ENCODE results near the gene PTPN9.
A peak's percentile ranks its signal among the peaks of the same experiment; 100 is the strongest.
"Not testable (repeated sequence)": the region's sequence is repeated elsewhere in the genome, so short reads cannot be mapped to it uniquely, and the experiment has no call there.

PTPN9 gene

DNA sequence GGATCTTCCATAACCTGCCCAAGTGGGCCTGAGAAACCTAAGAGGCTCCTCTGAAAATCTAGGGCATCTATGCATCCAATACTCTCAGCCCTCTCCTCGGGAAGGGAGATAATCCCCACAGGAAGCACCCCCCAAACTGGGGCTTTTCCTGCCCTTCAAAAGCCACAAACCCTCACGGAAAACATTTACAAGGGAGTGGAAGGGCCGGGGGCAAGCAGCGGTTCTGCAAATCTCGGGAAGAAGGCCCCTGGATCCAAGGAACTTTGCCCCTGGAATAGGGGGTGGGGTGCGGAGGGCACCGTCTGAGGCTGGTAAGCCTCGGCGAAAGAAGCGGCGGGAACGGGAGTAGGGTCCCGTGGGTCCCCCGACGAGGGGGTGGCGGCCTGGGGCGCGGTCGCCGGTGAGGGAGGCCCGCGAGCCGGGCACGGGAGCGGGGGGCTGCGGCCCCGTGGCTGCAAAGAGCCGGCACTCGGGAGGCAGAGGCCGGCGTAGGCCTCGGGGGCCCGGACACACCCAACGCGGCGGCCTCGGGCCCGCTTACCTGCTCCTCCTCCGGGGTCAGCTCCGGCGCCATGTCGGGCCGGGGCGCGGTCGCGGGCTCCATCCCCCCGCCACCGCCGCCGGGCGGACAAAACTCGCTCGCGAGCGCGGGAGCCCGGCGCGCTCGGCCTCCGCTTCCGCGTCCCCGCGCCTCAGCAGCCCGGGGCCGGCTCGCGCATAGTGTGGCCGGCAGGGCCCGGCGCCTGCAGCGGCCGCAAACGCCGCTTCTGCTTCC, 755 bp downstream of the PTPN9 start:
- peak; percentile 62 for DNase-seq

DNA sequence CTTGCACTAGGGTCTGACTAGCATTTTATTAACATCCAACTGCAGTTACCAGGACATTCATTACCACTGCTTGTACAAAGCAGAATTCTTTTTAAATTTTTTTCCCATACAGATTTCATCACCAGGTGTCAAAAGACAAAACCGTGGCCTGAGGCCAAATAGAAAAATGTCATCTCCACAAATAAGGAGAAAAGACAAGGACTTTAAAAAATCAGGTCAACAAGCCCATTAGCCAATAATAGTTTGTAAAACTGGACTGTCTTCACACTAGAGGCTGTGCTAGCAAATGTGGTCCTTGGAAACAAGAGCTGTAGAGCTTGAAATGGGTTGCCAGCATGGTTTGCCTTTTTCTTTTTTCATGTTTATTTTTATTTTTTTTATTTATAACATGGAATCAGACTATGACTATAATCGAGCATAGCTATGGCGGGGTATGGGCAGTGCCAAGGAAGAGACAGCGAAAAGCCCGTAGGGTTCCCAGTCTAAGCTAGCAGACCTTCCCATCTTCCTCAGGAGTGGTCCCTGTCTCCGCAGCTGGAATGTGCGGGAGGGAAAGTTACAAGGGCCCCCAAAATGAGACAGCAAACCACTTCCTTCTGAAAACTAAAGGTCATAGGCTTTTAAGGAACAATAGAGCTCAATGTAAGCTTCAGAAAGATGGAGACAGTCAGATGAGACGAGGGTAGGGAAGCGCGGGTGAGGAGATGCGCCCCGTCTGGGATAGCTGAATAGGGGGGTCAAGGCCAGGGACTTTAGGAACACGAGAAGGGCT, 1.5 kb downstream of the PTPN9 start:
- peak; percentile 13 for DNase-seq

DNA sequence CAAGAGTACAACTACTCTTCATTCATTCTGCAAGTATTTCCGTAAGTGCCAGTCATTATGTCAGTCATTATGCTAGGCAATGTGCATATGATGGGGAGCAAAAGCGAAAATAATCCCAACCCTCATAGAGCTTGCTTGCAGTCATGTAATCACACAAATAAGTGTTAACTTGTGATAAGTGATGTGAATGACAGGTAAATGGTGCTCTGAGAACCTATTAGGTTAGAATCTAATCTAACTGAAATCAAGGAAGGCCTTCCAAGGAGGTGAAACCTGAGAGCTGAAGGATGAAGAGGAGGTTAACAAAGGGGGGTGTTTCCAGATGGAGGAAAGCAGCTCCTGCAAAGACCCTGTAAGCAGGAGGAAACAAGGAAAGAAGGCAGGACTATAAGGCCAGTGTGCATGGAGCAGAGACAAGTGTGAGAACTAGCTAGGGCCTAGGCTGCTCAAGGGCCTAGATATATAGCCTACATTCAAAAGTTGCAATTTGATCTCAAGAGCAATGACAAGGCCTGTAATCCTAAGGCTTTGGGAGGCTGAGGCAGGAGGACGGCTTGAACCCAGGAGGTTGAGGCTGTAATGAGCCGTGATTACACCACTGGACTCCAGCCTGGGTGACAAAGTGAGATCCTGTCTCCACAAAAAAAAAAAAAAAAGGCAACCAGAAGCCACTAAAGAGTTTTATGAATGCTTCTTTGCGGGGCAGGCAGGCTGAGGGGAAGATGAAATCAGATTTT, 5.3 kb downstream of the PTPN9 start:
- DNase-seq = no peak

DNA sequence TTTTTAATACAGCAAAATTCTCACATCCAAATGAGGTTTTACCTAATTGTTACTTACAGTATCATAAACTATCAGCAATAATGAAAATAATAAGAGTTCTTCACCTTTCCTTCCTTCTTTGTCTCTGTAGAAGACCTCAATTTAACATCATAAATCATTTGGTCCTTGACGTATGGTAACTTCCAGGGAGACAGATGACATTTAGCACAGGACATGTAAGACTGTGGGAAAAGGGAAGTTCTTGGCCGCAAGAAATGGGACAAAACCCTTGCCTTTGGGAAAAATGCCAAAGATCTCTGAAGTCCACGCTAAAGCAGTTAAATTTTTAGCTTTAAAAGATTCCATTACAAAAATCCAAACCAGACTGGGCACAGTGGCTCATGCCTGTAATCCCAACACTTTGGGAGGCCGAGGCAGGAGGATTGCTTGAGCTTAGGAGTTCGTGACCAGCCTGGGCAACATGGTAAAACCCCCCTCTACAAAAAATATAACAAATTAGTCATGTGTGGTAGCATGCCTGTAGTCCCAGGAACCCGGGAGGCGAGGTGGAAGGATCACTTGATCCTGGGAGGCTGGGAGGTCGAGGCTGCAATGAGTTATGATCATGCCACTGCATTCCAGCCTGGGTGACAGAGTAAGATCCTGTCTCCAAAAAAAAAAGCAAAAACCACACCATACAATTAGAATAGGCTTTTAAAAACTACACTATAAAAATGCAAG, 8.8 kb downstream of the PTPN9 start:
- no peak for DNase-seq

DNA sequence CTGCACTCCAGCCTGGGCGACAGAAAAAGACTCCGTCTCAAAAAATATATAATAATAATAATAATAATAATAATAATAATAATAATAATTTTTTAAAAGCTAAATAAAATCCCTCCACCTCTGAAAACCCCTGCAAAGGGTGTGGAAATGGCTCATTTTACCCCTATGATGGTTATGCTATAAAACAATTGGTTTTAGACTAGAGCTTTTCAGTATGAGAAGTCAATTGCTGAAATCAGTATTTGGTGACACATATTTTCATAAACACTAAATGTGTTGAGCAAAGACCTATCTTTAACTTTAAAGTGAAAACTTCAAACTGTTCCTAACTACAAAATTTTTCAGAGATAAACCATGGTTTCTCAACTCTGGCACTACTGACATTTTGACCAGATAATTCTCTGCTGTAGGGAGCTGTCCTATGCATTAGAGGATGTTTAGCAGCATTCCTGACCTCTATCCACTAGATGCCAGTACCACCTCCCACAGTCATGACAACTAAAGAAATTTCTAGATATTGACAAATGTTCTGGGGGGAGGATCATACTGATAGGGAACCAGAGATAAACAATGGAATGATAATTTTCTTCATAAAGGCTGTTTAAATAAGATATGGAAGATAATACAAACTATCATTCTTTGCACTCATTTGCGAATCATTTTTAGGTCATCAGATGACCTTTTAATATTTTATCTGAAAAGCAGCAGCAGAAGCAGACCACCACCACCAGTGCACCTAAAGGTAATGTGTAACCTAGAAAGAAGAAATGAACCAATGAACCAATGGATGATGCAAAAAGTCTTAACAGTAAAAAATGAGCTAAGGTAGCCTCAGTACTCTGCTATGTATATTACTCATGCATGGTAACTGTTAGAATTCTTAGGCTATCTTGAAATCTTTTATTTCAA, 13.8 kb downstream of the PTPN9 start:
- DNase-seq = no peak

DNA sequence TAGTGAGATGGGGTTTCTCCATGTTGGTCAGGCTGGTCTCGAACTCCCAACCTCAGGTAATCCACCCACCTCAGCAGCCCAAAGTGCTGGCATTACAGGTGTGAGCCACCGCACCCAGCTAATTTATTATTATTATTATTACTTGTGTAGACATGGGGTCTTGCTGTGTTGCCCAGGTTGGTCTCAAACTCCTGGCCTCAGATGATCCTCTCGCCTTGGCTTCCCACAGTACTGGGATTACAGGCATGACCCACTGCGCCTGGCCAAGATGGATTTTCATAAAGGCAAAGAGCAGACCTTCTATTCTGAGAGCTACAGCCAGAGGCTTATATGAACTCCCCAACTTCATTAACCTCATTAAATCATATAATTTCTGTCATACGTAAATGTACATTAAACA, 17.2 kb downstream of the PTPN9 start:
- no peak for DNase-seq

DNA sequence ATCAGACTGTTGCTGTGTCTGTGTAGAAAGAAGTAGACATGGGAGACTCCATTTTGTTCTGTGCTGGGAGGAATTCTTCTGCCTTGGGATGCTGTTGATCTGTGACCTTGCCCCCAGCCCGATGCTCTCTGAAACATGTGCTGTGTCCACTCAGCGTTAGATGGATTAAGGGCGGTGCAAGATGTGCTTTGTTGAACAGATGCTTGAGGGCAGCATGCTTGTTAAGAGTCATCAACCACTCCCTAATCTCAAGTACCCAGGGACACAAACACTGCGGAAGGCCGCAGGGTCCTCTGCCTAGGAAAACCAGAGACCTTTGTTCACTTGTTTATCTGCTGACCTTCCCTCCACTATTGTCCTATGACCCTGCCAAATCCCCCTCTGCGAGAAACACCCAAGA, 19.8 kb downstream of the PTPN9 start:
- DNase-seq = peak; percentile 62

DNA sequence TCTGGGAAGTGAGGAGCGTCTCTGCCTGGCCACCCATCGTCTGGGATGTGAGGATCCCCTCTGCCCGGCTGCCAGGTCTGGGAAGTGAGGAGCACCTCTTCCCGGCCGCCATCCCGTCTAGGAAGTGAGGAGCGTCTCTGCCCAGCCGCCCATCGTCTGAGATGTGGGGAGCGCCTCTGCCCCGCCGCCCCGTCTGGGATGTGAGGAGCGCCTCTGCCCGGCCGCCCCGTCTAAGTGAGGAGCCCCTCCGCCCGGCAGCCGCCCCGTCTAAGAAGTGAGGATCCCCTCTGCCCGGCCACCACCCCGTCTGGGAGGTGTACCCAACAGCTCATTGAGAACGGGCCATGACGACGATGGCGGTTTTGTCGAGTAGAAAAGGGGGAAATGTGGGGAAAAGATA, 20.2 kb downstream of the PTPN9 start:
- not testable (repeated sequence) for DNase-seq

DNA sequence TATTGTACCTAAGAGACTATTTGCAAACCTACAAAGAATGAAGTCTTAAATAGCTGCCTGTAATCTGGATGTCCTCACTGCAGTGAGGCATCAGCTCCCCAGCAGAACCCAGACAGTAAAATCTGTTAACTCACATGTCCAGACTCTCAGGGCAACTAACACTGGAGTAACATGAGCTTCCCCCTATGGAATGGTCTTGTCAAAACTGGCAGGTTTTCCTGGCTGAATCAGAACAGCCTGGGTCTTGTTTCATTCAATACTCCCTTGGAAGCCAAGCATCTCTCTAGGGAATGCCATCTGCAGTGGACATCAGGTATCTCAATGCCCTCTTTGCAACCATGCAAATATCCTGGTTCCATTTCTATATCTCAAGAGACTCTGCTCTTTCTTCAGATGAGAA, 24.4 kb downstream of the PTPN9 start:
- no peak for DNase-seq

DNA sequence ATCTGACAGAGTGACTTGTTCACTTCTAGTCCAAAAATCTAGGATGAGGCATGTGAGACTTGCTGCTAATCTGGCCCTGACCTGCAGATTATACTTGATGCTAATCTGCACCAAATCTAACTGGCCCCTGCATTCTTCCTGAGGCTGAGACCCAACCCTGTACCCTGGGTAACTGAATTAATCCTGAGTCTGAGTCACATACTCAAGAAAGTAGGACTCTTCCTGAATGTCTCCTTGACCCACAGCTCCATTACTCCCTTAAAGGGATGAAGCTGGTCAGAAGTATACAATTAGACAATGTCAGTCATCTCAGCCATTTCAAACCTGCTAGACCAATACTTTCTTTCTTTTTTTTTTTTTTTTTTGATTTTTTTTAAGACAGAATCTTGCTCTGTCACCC, 25.5 kb downstream of the PTPN9 start:
- no peak for DNase-seq

DNA sequence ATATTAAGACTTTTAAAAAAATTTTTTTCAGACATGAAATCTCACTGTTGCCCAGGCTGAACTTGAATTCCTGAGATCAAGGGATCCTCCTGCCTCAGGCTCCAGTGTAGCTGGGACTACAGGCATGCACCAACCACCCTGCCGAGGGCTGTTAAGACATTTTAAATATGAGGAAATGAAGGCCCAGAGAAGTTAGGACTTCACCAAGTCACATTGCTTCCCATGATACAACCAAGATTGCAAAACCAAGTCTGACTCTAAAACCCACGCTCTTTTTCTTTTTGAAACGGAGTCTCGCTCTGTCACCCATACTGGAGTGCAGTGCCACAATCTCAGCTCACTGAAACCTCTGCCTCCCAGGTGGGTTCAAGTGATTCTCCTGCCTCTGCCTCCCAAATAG, 28.0 kb downstream of the PTPN9 start:
- no peak for DNase-seq

DNA sequence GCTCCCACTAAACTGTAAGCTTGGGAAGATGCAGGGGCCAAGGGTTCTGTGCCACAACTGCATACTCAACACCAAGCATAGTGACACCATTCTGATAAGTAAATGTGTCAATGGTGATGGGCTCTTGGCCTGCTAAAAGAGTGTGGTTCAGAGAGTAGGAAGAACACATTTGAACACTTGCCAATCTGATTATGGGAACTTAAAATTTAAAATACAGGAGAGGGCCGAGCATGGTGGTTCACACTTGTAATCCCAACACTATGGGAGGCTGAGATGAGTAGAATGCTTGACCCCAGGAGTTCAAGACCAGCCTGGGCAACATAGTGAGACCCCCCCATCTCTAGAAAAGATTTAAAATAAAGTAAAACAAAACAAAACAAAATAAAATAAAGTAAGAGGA, 34.1 kb downstream of the PTPN9 start:
- no peak for DNase-seq

DNA sequence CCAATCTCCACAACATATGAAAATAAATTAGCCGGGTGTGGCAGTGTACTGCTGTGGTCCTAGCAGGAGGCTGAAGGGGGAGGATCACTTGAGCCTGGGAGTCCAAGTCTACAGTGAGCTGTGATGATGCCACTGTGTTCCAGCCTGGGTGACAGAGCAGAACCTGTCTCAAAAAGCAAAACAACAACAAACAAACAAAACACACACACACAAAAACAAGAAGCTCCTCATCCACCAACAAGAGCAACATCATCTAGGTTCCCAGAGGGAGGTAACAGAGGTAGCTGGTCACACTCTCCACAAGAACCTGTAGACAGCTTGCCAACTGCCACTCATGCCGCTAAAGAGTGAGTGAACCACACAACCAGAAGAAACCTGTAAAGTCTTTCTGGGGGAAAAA, 34.8 kb downstream of the PTPN9 start:
- DNase-seq = peak; percentile 66

DNA sequence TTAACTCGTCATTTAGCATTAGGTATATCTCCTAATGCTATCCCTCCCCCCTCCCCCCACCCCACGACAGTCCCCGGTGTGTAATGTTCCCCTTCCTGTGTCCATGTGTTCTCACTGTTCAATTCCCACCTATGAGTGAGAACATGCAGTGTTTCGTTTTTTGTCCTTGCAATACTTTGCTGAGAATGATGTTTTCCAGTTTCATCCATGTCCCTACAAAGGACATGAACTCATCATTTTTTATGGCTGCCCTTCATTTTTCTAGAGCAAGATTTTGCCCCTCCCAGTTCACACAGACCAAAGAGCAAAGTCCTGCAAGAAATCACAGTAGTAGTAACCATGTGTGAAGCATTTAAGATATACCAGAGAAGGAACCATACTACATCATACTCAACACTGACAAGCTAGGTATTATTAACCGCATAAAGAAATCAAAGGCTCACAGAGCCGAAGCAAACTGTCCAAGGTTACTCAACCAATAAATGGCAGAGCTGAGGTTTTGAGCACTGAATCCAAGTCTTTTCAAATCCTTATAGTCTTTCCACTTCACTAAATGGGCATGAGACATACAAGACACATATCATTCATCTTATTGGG, 36.1 kb downstream of the PTPN9 start:
- DNase-seq = not testable (repeated sequence)

DNA sequence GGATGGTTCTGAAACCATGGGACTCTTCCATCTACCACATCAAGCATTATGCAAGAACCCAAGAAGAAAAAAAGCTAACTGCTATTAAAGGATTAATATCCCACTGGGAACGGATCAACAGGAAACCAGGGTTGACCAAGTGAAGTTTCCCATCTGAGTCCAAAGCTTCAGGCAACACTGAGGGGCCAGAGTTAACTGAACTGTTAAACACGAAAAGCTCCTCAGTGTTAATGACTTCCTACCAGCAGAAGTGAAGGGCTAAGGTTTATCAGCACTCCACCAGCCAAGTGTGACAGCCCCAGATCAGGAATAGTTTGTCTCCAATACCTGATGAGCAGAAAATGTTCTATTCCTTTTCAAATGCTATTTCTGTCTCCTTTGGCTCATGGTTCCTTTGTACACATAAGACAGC, 36.7 kb downstream of the PTPN9 start:
- DNase-seq = no peak

DNA sequence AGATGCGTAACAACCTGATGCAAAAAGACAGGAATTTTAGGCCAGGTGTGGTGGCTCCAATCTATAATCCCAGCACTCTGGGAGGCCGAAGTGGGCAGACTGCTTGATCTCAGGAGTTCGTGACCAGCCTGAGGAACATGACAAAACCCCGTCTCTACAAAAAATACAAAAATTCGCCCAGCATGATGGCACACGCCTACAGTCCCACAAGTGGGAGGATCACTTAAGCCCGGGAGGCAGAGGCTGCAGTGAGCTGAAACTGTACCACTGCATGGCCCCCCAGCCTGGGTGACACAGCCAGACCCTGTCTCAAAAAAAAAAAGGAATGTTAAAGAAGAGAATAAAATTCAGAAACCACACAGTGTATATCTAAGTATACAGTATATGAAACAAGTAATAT, 40.7 kb downstream of the PTPN9 start:
- DNase-seq = no peak

DNA sequence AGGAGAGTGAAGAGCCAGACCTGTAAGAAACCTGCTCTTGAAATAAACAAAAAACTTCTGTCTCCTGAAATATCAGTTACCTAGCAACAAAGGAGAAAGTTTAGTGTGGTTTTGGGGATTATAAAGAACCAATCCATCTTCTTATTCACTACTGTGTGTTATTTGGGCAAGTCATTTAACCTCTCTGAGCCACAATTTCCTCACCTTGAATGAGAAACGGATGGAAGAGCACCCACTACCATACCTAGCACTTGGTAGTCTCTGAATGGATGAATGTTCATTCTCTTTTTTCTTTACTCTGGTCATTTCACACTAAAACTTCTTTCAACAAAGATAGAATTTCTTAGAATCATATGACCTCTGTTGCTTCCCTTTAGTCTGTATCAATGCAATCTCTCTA, 45.2 kb downstream of the PTPN9 start:
- no peak for DNase-seq

DNA sequence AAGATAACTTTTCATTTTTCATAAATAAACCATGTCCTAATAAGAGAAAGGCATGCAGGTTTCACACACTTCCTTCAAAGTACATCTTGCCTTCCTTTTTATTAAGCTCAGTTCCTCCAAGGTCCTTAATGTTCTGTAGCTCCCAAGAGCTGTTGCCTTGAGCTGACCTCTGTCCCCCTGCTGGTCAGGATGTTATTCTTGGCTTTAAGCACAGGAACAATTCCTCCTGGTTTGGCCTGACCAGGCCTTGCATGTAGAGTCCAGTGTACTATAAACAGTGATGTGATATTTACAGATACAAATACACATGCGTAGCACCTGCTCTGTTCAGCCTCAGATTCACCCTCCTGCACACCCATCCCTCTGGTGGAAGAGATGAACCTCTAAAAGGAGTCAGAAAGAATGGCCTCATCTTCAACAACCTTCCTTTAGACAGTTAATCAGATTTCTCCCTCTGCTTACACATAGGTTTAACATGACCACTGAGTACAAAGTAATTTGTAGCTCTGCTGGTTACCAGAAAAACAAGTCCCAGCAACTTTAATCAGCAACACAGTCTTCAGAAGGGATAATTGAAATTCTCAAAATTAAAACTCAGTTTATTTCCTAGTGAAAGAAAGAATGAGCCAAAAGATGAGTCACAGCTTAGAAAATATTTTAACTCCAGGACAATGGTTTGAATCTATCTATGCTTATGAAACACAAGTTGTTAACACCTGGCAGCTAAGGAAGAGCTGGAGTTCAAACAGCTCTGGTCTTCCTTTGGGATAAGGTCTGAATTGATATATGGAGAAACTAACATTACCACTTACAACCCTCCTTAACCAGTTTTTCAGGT, 46.5 kb downstream of the PTPN9 start:
- DNase-seq = peak; percentile 78

DNA sequence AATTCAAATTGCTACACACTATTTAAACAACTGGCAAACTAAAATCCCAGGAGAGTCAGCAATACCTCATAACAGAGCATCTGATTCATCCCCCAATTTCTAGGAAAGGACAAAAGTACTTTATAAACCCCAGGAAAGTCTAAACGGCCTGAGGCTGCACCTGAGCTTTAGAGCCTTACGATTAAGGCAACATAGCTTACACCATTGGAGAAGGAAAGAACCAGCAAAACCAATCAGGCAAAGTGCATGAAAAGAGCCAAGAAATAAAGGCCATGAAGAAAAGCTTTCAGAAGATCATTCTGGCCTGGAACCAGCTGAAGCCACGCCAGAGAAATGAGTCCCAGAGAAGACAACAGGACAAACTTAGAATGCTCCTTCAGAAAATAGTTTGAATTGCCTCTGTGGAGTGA, 48.1 kb downstream of the PTPN9 start:
- DNase-seq = no peak

DNA sequence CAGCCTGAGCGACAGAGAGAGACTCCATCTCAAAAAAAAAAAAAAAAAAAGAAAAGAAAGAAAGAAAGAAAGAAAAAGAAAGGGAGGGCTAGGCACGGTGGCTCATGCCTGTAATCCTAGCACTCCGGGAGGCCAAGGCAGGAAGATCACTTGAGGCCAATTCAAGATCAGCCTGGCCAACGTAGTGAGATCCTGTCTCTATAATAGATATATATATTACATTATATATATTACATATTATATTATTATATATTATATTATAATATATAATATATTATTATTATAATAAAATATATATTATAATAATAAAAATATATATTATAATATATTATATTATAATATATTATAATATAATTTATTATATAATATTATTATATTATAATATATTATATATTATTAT, 48.9 kb downstream of the PTPN9 start:
- no peak for DNase-seq

DNA sequence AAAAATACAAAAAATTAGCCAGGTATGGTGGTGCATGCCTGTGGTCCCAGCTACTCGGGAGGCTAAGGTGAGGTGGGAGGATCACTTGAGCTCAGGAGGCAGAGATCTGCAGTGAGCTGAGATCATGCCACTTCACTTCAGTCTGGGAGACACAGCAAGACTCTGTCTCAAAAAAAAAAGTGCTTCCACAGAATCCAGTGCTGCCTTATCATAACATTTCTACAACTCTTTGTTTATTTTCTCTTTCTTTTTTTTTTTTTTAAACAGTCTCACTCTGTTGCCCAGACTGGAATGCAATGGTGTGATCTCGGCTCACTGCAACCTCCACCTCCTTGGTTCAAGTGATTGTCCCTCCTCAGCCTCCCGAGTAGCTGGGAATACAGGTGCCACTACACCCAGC, 53.4 kb downstream of the PTPN9 start:
- DNase-seq = not testable (repeated sequence)
